Activated CD4-positive, alpha-beta T cell treated with anti-CD3 and anti-CD28 coated beads, Interleukin-2, amount 10 ng/mL, durations not matched to agents 7 days and 5 days (primary cell): Measurements from ENCODE around the gene MALT1. TPM values are rescaled to one million over a fixed set of nuclear protein-coding genes. Genes with fewer than 3 reads are reported as not detected.

Experiments
- CTCF ChIA-PET: fragments of 350-600 bp; sonication (Branson Sonifier 250); formaldehyde crosslinking; loops from one replicate; lab custom pipeline; 2021; ENCODE audit warnings: antibody characterized with exemption; lab: Charles Lee
- POLR2A ChIA-PET: fragments of 350-600 bp; sonication (Branson Sonifier 250); formaldehyde crosslinking; loops from one replicate; lab custom pipeline; 2021; ENCODE audit warnings: antibody characterized with exemption; lab: Charles Lee
- DNase-seq: peaks from one replicate; pipeline ENCODE4 v3.0.0-alpha.2; 2020
- H3K27ac Mint-ChIP-seq: one replicate; pipeline ENCODE4 v1.8.0; 2021; ENCODE audit warnings: mild to moderate bottlenecking, moderate library complexity, mixed read lengths
- H3K27me3 Mint-ChIP-seq: one replicate; pipeline ENCODE4 v1.8.0; 2021; ENCODE audit warnings: mixed read lengths
- H3K36me3 Mint-ChIP-seq: one replicate; pipeline ENCODE4 v1.8.0; 2021; ENCODE audit warnings: low read depth, mixed read lengths
- H3K4me1 Mint-ChIP-seq: one replicate; pipeline ENCODE4 v1.8.0; 2021; ENCODE audit warnings: mixed read lengths
- H3K4me3 Mint-ChIP-seq: one replicate; pipeline ENCODE4 v1.8.0; 2021; ENCODE audit warnings: mild to moderate bottlenecking, moderate library complexity, mixed read lengths
- H3K9me3 Mint-ChIP-seq: one replicate; pipeline ENCODE4 v1.8.0; 2021; ENCODE audit warnings: mixed read lengths
- total RNA-seq, 2 experiments: library from RNA; stranded (reverse); gene quantifications; one replicate each; pipeline ENCODE4 v1.2.3, GENCODE V29; 2021

The MALT1 gene
- total RNA-seq, 2 experiments from 2014 or later = 52.1 to 57.0 TPM

DNA sequence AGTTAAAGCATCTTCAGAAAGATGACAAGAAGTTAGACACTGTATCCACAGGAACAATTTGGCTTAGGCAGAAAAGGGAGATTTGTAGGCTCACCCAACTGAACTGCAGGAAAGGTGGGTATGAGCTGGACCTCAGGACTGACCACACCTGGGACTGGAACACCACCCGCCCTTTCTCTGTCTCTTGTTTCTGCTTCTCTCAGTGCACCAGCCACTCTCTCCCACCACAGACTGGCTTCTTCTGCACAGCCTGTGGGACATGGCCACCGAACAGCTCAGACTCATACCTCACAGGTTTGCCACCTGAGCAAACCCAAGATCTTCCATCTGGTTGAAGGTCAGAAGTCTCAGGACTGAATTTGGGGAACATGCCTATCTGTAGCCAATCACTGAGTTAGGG is 14.2 kb upstream of the MALT1 start:
- Mint-ChIP-seq H3K9me3 (peaks cover 17% of the 10 kb centered on the region), H3K36me3 (peaks cover 49% of the 10 kb centered on the region), H3K4me1 (peaks cover 82% of the 10 kb centered on the region), H3K27ac (peak overlapping the region; percentile 92), H3K27me3 (no peaks in the 10 kb centered on the region), H3K4me3 (no peak overlapping the region)
- ChIA-PET CTCF (interaction anchor here (1.1 to 7.1 kb wide), 3 partner anchors 14 to 112 kb away, joined by 3 to 44 read pairs (median 9); partner anchors contain the start of gene MALT1), POLR2A (no interaction called here)
- DNase-seq = no peak

GRCh38 chr18:58657494-58657893 is 13.8 kb upstream of the MALT1 start:
- POLR2A ChIA-PET = no interaction called here
- H3K36me3 Mint-ChIP-seq = peaks cover 49% of the 10 kb centered on the region
- CTCF ChIA-PET = interaction anchor here (1.1 to 7.1 kb wide), 3 partner anchors 13 to 112 kb away, joined by 3 to 44 read pairs (median 9); partner anchors contain the start of gene MALT1
- no peak for DNase-seq
- peak overlapping the region; percentile 92 for H3K27ac Mint-ChIP-seq
- H3K4me3 Mint-ChIP-seq = peak overlapping the region; percentile 61
- peaks cover 17% of the 10 kb centered on the region for H3K9me3 Mint-ChIP-seq
- no peaks in the 10 kb centered on the region for H3K27me3 Mint-ChIP-seq
- peaks cover 80% of the 10 kb centered on the region for H3K4me1 Mint-ChIP-seq

- no peak for DNase-seq
- peaks cover 60% of the 10 kb centered on the region for H3K4me1 Mint-ChIP-seq
- H3K4me3 Mint-ChIP-seq = peak overlapping the region; percentile 61
- H3K36me3 Mint-ChIP-seq = peaks cover 34% of the 10 kb centered on the region
- no peaks in the 10 kb centered on the region for H3K27me3 Mint-ChIP-seq
- CTCF ChIA-PET = interaction anchor here (2.8 to 7.1 kb wide), 2 partner anchors 11 to 22 kb away, joined by 9 to 44 read pairs; partner anchors contain the start of gene MALT1
- H3K9me3 Mint-ChIP-seq = peaks cover 10% of the 10 kb centered on the region
- POLR2A ChIA-PET = no interaction called here
- H3K27ac Mint-ChIP-seq = peak overlapping the region; percentile 17
Measured at GRCh38 chr18:58659691-58660090, 11.6 kb upstream of the MALT1 start.

DNA sequence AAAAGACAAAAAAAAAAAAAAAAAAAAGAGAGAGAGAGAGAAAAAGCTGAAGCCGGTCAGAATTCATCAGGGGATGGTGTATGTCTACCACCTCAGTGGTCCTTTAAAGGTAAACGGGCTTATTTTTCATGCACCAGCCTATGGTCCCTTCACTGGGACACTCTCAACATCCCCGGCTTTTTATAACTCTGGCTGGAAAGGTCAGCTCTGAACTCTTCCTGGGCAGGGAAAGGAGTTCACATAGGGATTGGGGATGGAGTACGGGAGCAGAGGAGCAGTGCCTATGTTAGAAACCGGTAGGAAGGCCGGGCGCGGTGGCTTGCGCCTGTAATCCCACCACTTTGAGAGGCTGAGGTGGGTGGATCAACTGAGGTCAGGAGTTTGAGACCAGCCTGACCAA is 10.3 kb upstream of the MALT1 start:
- Mint-ChIP-seq H3K4me1 (peaks cover 54% of the 10 kb centered on the region), H3K27me3 (no peaks in the 10 kb centered on the region), H3K27ac (no peak overlapping the region), H3K4me3 (no peak overlapping the region), H3K36me3 (peaks cover 24% of the 10 kb centered on the region), H3K9me3 (peaks cover 6% of the 10 kb centered on the region)
- CTCF ChIA-PET = interaction anchor here (0.6 to 1.4 kb wide), 3 partner anchors 9 to 520 kb away, joined by 3 to 5 read pairs (median 3); partner anchors contain the start of gene MALT1
- no peak for DNase-seq
- POLR2A ChIA-PET = no interaction called here

GRCh38 chr18:58661423-58661822 is 9.8 kb upstream of the MALT1 start:
- H3K4me3 Mint-ChIP-seq = no peak overlapping the region
- peaks cover 53% of the 10 kb centered on the region for H3K4me1 Mint-ChIP-seq
- CTCF ChIA-PET = interaction anchor here (0.6 to 1.4 kb wide), 3 partner anchors 9 to 519 kb away, joined by 3 to 5 read pairs (median 3); partner anchors contain the start of gene MALT1
- no peak for DNase-seq
- POLR2A ChIA-PET = no interaction called here
- H3K27me3 Mint-ChIP-seq = no peaks in the 10 kb centered on the region
- peaks cover 21% of the 10 kb centered on the region for H3K36me3 Mint-ChIP-seq
- H3K27ac Mint-ChIP-seq = no peak overlapping the region
- peaks cover 3% of the 10 kb centered on the region for H3K9me3 Mint-ChIP-seq

- Mint-ChIP-seq H3K27ac (no peak overlapping the region), H3K4me3 (no peak overlapping the region), H3K27me3 (no peaks in the 10 kb centered on the region), H3K9me3 (no peaks in the 10 kb centered on the region), H3K4me1 (peaks cover 46% of the 10 kb centered on the region), H3K36me3 (peaks cover 18% of the 10 kb centered on the region)
- POLR2A ChIA-PET = no interaction called here
- no peak for DNase-seq
- CTCF ChIA-PET = interaction anchor here (1.4 kb wide), 1 partner anchor 8 kb away, joined by 3 read pairs; no protein-coding TSS in a partner anchor
Measured at GRCh38 chr18:58662118-58662517, 9.1 kb upstream of the MALT1 start.

DNA sequence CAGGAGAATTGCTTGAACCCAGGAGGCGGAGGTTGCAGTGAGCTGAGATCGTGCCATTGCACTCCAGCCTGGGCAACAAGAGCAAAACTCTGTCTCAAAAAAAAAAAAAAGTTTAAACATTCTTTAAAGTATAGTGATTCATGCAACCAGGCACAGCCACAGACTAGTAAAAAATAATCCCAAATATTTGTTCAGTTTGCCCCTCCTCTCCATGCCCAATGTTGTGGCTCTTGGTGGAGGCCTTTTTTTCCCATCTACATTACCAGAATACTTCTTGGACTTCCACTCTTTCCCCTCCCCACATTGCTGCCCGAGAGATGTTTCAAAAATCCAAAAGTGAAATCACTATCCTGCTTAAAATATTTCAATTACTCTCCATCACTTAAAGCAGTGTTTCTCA is 5.1 kb upstream of the MALT1 start:
- Mint-ChIP-seq H3K27ac (no peak overlapping the region), H3K4me3 (no peak overlapping the region), H3K4me1 (peaks cover 38% of the 10 kb centered on the region), H3K9me3 (no peaks in the 10 kb centered on the region), H3K27me3 (peaks cover 2% of the 10 kb centered on the region), H3K36me3 (peaks cover 5% of the 10 kb centered on the region)
- DNase-seq = no peak
- CTCF ChIA-PET = interaction anchor here (0.6 kb wide), 1 partner anchor 20 kb away, joined by 3 read pairs; no protein-coding TSS in a partner anchor
- POLR2A ChIA-PET = no interaction called here

DNA sequence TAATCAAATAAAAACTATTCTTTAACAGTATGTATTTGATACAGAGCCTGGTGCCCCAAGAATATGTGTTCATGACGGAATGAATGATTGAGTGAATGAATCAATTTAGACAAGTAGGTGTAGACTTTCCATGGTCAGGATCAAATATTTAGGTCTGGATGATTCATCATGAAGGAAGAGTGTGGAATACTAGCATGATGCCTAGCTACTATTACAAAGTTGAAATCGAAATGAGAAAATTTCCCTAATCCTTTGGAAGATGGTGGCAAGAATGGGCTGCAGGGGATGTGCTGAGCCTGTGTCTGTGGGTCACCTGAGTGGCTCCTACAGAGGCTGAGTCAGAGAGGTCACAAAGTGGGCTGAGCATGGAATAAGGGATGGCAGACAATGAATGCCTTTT is 3.1 kb upstream of the MALT1 start:
- POLR2A ChIA-PET = interaction anchor here (0.7 kb wide), 1 partner anchor 1865 kb away, joined by 5 read pairs; no protein-coding TSS in a partner anchor
- H3K4me1 Mint-ChIP-seq = peaks cover 40% of the 10 kb centered on the region

GRCh38 chr18:58668897-58669296 is 2.4 kb upstream of the MALT1 start:
- no peak overlapping the region for H3K27ac Mint-ChIP-seq
- peaks cover 2% of the 10 kb centered on the region for H3K27me3 Mint-ChIP-seq
- H3K4me1 Mint-ChIP-seq = peaks cover 47% of the 10 kb centered on the region
- no peak for DNase-seq
- CTCF ChIA-PET = interaction anchor here (1.7 to 4.5 kb wide), 2 partner anchors 9 to 13 kb away, joined by 3 to 44 read pairs; no protein-coding TSS in a partner anchor
- H3K4me3 Mint-ChIP-seq = no peak overlapping the region
- POLR2A ChIA-PET = interaction anchor here (0.6 kb wide), 1 partner anchor 81 kb away, joined by 3 read pairs; no protein-coding TSS in a partner anchor
- H3K36me3 Mint-ChIP-seq = peaks cover 13% of the 10 kb centered on the region
- H3K9me3 Mint-ChIP-seq = no peaks in the 10 kb centered on the region

More for the DNA sequence above, 3.1 kb upstream of the MALT1 start:
- Mint-ChIP-seq H3K27me3 (peaks cover 2% of the 10 kb centered on the region), H3K27ac (no peak overlapping the region), H3K4me3 (no peak overlapping the region), H3K36me3 (peaks cover 9% of the 10 kb centered on the region), H3K9me3 (no peaks in the 10 kb centered on the region)
- CTCF ChIA-PET = interaction anchor here (0.6 to 1.7 kb wide), 3 partner anchors 10 to 29 kb away, joined by 3 read pairs; no protein-coding TSS in a partner anchor
- DNase-seq = no peak

DNA sequence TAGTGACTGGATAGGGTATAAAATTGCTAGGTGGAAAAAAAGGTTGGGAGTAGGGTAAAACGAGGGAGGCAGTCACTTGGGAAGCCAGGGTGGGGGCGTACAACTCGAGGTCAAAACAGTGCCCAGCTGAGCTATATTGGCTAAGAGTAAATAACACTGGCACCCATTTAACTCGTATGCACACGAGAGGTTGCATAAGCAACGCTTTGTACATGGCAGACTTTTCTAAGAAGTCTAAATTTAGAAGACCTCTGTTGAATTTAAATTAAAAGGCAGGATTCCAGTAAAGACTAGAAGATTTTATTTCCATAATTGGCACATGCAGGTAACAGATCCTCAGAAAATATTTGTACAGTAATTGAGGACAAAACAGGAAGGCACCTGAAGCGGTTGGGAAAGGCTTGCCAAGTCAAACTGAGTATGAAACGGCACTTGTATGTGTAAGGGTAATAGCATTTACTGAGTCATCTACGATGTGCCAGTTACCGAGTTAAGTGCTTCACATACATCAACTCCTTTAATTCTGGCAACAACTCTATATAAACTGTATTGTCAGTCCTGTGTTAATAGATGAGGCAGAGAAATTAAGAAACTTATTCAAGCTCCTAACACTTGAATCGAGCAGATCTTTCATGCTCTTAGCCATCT is 1.4 kb upstream of the MALT1 start:
- peaks cover 22% of the 10 kb centered on the region for H3K36me3 Mint-ChIP-seq
- ChIA-PET POLR2A (interaction anchor here (1.6 kb wide), 1 partner anchor 18 kb away, joined by 5 read pairs; no protein-coding TSS in a partner anchor), CTCF (interaction anchor here (0.9 to 4.5 kb wide), 6 partner anchors 9 to 105 kb away, joined by 3 to 44 read pairs (median 3); no protein-coding TSS in a partner anchor)
- no peaks in the 10 kb centered on the region for H3K9me3 Mint-ChIP-seq
- H3K4me3 Mint-ChIP-seq = peak overlapping the region; percentile 76
- peaks cover 2% of the 10 kb centered on the region for H3K27me3 Mint-ChIP-seq
- H3K27ac Mint-ChIP-seq = peak overlapping the region; percentile 54
- no peak for DNase-seq
- peaks cover 57% of the 10 kb centered on the region for H3K4me1 Mint-ChIP-seq

DNA sequence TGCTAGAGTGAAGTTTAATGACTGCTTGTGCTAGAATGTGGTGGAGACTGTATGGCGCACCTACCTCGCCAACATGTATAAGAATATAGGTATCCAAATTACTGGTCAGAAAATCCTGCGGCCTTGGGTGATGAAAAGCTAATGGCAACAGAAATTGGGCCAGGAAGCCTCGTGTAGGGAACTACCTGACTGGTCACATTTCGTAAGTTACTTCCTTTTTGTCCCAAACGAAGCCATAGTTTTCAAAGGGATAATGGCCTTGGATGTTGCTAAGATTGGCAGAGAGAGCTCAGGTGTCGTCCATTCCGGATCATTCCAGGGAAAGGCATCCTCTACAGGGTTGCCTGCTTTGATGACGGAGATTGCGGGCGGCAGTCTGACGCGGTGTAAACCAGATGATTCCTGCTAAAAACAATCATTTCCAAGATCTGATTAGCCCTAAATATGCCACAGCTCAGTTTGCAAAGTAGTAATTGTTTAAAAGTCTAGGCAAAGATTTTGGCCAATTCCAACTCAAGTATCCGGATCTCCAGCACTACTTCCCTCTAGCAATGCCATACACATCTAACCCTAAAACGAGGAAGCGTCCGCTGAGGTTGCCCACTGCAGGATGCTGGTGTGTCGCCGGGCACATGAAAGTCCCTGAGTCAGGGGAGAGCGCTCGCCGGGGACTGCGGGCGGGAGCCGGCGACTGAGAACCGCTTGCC is 708 bp upstream of the MALT1 start:
- POLR2A ChIA-PET = interaction anchor here (0.7 to 1.6 kb wide), 4 partner anchors 14 to 126 kb away, joined by 3 to 5 read pairs (median 3); no protein-coding TSS in a partner anchor
- Mint-ChIP-seq H3K9me3 (no peaks in the 10 kb centered on the region), H3K27me3 (peaks cover 2% of the 10 kb centered on the region), H3K4me3 (peak overlapping the region; percentile 76), H3K4me1 (peaks cover 60% of the 10 kb centered on the region), H3K27ac (peak overlapping the region; percentile 84), H3K36me3 (peaks cover 23% of the 10 kb centered on the region)
- DNase-seq = no peak
- CTCF ChIA-PET = interaction anchor here (0.6 to 4.5 kb wide), 12 partner anchors 9 to 127 kb away, joined by 3 to 44 read pairs (median 6); no protein-coding TSS in a partner anchor
